ENCODE data around the gene HFM1.

DNA sequence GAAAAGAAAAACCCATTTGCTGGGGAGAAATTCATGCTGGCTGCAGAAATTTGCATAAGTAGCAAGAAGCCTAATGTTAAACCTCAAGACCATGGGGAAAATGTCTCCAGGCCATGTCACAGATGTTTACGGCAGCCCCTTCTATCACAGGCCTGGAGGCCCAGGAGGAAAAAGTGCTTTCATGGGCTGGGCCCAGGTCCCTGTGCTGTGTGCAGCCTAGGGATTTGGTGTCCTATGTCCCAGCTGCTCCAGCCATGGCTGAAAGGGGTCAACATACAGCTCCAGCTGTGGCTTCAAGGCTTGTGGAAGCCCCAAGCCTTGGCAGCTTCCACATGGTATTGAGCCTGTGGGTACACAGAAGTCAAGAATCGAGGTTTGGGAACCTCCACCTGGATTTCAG is 93.0 kb downstream of the HFM1 start:
- TF ChIP-seq, protein P1, sequence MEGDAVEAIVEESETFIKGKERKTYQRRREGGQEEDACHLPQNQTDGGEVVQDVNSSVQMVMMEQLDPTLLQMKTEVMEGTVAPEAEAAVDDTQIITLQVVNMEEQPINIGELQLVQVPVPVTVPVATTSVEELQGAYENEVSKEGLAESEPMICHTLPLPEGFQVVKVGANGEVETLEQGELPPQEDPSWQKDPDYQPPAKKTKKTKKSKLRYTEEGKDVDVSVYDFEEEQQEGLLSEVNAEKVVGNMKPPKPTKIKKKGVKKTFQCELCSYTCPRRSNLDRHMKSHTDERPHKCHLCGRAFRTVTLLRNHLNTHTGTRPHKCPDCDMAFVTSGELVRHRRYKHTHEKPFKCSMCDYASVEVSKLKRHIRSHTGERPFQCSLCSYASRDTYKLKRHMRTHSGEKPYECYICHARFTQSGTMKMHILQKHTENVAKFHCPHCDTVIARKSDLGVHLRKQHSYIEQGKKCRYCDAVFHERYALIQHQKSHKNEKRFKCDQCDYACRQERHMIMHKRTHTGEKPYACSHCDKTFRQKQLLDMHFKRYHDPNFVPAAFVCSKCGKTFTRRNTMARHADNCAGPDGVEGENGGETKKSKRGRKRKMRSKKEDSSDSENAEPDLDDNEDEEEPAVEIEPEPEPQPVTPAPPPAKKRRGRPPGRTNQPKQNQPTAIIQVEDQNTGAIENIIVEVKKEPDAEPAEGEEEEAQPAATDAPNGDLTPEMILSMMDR (conservative IDR thresholded peaks at IDR 0.05; ENCODE audit: low read length), result no peak
- TF ChIP-seq EZH2phosphoT487 (IDR thresholded peaks at IDR 0.05; ENCODE audit: borderline replicate concordance), result no peak

Measured in Loucy (cell line).